ENCODE measurements around the gene RELL2.

The RELL2 gene

GRCh38 chr5:141611289-141611688 lies 25.5 kb upstream of the RELL2 start:
- no peak for DNase-seq (ENCODE audit: low spot score)
- in situ Hi-C loops (cut with MboI; ENCODE audit: low sequenced_read_pairs, unreplicated experiment) = no loop called here
- TF ChIP-seq CTCF (IDR thresholded peaks at IDR 0.05; ENCODE audit: borderline replicate concordance, control extremely low read depth, extremely low read depth, insufficient read depth, missing control alignments) = no peak

DNA sequence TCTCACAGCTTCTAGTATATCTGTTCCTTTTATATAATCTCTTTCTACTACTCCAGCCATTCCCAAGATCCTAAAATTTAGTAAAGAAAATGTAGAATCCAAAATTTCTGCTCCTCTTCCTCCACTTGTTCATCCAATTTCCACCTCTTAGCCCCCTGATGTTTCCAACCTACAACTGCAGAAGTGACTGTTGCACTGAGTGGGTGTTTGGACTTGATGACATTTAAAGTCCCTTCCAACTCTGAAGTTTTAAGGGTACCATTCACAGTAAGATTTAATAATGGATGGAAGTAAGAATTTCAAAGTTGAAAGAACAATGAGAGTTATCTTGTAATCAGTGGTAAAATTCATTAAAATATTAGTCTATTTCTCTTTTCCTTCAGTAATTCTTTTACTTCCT lies 23.5 kb upstream of the RELL2 start:
- DNase-seq (ENCODE audit: low spot score) = no peak
- TF ChIP-seq CTCF (IDR thresholded peaks at IDR 0.05; ENCODE audit: borderline replicate concordance, control extremely low read depth, extremely low read depth, insufficient read depth, missing control alignments) = no peak
- in situ Hi-C loops (cut with MboI; ENCODE audit: low sequenced_read_pairs, unreplicated experiment) = no loop called here

- no peak for TF ChIP-seq CTCF (IDR thresholded peaks at IDR 0.05; ENCODE audit: borderline replicate concordance, control extremely low read depth, extremely low read depth, insufficient read depth, missing control alignments)
- no peak for DNase-seq (ENCODE audit: low spot score)
- in situ Hi-C loops (cut with MboI; ENCODE audit: low sequenced_read_pairs, unreplicated experiment) = no loop called here
Measured at GRCh38 chr5:141615991-141616720, 20.6 kb upstream of the RELL2 start.

DNA sequence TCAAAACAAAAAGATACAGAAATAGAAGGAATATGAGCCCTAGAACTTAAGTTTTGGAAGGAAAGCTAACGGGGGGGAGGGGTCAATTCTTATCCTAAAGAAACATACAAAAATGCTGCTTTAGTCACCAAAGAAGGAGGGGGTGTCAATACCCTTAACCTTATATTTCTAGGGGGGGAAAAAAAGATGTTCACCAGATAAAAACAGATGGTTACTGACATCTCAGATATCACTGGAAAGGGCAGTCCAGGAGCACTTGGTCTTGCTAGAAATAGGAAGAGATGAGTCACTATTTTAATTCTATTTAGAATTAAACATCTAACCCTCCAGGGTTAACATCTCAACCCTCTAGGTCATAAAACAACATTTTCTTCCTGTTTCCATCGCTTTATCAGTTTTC lies 19.7 kb upstream of the RELL2 start:
- DNase-seq (ENCODE audit: low spot score) = no peak
- in situ Hi-C loops (cut with MboI; ENCODE audit: low sequenced_read_pairs, unreplicated experiment) = no loop called here
- no peak for TF ChIP-seq CTCF (IDR thresholded peaks at IDR 0.05; ENCODE audit: borderline replicate concordance, control extremely low read depth, extremely low read depth, insufficient read depth, missing control alignments)

GRCh38 chr5:141617682-141618029 lies 19.1 kb upstream of the RELL2 start:
- in situ Hi-C loops (cut with MboI; ENCODE audit: low sequenced_read_pairs, unreplicated experiment) = no loop called here
- no peak for TF ChIP-seq CTCF (IDR thresholded peaks at IDR 0.05; ENCODE audit: borderline replicate concordance, control extremely low read depth, extremely low read depth, insufficient read depth, missing control alignments)
- DNase-seq (ENCODE audit: low spot score) = no peak

GRCh38 chr5:141618030-141618803 lies 18.6 kb upstream of the RELL2 start:
- peak; percentile 49 for DNase-seq (ENCODE audit: low spot score)
- TF ChIP-seq CTCF (IDR thresholded peaks at IDR 0.05; ENCODE audit: borderline replicate concordance, control extremely low read depth, extremely low read depth, insufficient read depth, missing control alignments) = no peak
- in situ Hi-C loops (cut with MboI; ENCODE audit: low sequenced_read_pairs, unreplicated experiment) = no loop called here
